ENCODE data around the gene NDFIP1. TPM values are rescaled to one million over a fixed set of nuclear protein-coding genes. Genes with fewer than 3 reads are reported as not detected.

NDFIP1 gene
- total RNA-seq, 2 experiments from 2014 or later: 18.7 to 33.1 TPM

- intact Hi-C loops (cut with micrococcal nuclease; ENCODE audit: unreplicated experiment): no loop called here
- Histone ChIP-seq H3K4me2 (ENCODE audit: low read length) (no peak overlapping the region), H2AFZ (ENCODE audit: low read length) (no peak overlapping the region), H3K9me2 (ENCODE audit: insufficient read depth, low read length) (no peaks in the 10 kb centered on the region), H3K4me3 (ENCODE audit: low read depth, low read length, poor library complexity, severe bottlenecking) (no peak overlapping the region), H4K20me1 (ENCODE audit: insufficient read depth, low read length) (no peaks in the 10 kb centered on the region), H3K79me2 (ENCODE audit: insufficient read depth, low read depth, low read length) (no peaks in the 10 kb centered on the region), H3K4me1 (ENCODE audit: insufficient read depth, low read length, poor library complexity, severe bottlenecking) (no peaks in the 10 kb centered on the region), H3K36me3 (ENCODE audit: insufficient read depth, low read length) (no peaks in the 10 kb centered on the region), H3K9me3 (ENCODE audit: low read length) (no peaks in the 10 kb centered on the region), H3K27ac (ENCODE audit: low read depth, low read length, poor library complexity, severe bottlenecking) (no peak overlapping the region)
- no peak for TF ChIP-seq EZH2phosphoT487 (IDR thresholded peaks at IDR 0.05; ENCODE audit: borderline replicate concordance, low read depth, low read length)
- TF ChIP-seq, protein P1, sequence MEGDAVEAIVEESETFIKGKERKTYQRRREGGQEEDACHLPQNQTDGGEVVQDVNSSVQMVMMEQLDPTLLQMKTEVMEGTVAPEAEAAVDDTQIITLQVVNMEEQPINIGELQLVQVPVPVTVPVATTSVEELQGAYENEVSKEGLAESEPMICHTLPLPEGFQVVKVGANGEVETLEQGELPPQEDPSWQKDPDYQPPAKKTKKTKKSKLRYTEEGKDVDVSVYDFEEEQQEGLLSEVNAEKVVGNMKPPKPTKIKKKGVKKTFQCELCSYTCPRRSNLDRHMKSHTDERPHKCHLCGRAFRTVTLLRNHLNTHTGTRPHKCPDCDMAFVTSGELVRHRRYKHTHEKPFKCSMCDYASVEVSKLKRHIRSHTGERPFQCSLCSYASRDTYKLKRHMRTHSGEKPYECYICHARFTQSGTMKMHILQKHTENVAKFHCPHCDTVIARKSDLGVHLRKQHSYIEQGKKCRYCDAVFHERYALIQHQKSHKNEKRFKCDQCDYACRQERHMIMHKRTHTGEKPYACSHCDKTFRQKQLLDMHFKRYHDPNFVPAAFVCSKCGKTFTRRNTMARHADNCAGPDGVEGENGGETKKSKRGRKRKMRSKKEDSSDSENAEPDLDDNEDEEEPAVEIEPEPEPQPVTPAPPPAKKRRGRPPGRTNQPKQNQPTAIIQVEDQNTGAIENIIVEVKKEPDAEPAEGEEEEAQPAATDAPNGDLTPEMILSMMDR (conservative IDR thresholded peaks at IDR 0.05; ENCODE audit: low read length): no peak
- no peak for DNase-seq (ENCODE audit: low spot score)
- ChIA-PET CTCF (ENCODE audit: unreplicated experiment) (no interaction called here), POLR2A (interaction anchor here (0.6 kb wide), 1 partner anchor 42 kb away, joined by 4 read pairs; no protein-coding TSS in a partner anchor)
- BruUV-seq (replicated peaks): no TSS peak
Measured at GRCh38 chr5:142069606-142070399, 38.8 kb upstream of the NDFIP1 start.

DNA sequence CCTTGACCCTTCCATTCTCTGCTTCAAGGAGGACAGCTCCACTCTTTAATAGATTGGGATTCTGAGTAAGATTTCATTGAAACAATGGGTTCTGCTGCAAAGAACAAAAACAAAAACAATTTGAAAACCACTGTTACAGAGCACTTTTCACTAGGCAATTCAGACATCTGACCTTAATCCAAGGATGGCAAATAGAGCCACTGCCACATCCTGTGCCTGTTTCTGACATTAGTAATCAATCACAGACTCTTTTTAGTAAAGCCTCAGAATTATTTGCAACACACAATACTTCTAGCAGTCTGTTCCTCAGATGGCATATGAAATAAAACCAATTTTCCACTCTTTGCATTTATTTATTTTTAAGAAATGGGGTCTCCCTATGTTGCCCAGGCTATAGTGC, 37.8 kb upstream of the NDFIP1 start:
- BruUV-seq (replicated peaks): no TSS peak
- no peak for TF ChIP-seq EZH2phosphoT487 (IDR thresholded peaks at IDR 0.05; ENCODE audit: borderline replicate concordance, low read depth, low read length)
- TF ChIP-seq, protein P1 (conservative IDR thresholded peaks at IDR 0.05; ENCODE audit: low read length): no peak
- Histone ChIP-seq H3K27ac (ENCODE audit: low read depth, low read length, poor library complexity, severe bottlenecking) (no peak overlapping the region), H4K20me1 (ENCODE audit: insufficient read depth, low read length) (no peaks in the 10 kb centered on the region), H3K4me1 (ENCODE audit: insufficient read depth, low read length, poor library complexity, severe bottlenecking) (no peaks in the 10 kb centered on the region), H3K9me3 (ENCODE audit: low read length) (no peaks in the 10 kb centered on the region), H2AFZ (ENCODE audit: low read length) (no peak overlapping the region), H3K4me3 (ENCODE audit: low read depth, low read length, poor library complexity, severe bottlenecking) (no peak overlapping the region), H3K36me3 (ENCODE audit: insufficient read depth, low read length) (no peaks in the 10 kb centered on the region), H3K79me2 (ENCODE audit: insufficient read depth, low read depth, low read length) (no peaks in the 10 kb centered on the region), H3K9me2 (ENCODE audit: insufficient read depth, low read length) (no peaks in the 10 kb centered on the region), H3K4me2 (ENCODE audit: low read length) (no peak overlapping the region)
- POLR2A ChIA-PET: interaction anchor here (0.6 kb wide), 1 partner anchor 276 kb away, joined by 5 read pairs; no protein-coding TSS in a partner anchor
- intact Hi-C loops (cut with micrococcal nuclease; ENCODE audit: unreplicated experiment): no loop called here
- no peak for DNase-seq (ENCODE audit: low spot score)
- CTCF ChIA-PET (ENCODE audit: unreplicated experiment): no interaction called here

GRCh38 chr5:142072488-142072887, 36.1 kb upstream of the NDFIP1 start:
- TF ChIP-seq, protein P1 (conservative IDR thresholded peaks at IDR 0.05; ENCODE audit: low read length): no peak
- no peak for TF ChIP-seq EZH2phosphoT487 (IDR thresholded peaks at IDR 0.05; ENCODE audit: borderline replicate concordance, low read depth, low read length)
- Histone ChIP-seq H3K4me1 (ENCODE audit: insufficient read depth, low read length, poor library complexity, severe bottlenecking) (no peaks in the 10 kb centered on the region), H2AFZ (ENCODE audit: low read length) (no peak overlapping the region), H3K79me2 (ENCODE audit: insufficient read depth, low read depth, low read length) (no peaks in the 10 kb centered on the region), H3K27ac (ENCODE audit: low read depth, low read length, poor library complexity, severe bottlenecking) (no peak overlapping the region), H3K36me3 (ENCODE audit: insufficient read depth, low read length) (no peaks in the 10 kb centered on the region), H3K9me2 (ENCODE audit: insufficient read depth, low read length) (no peaks in the 10 kb centered on the region), H3K4me3 (ENCODE audit: low read depth, low read length, poor library complexity, severe bottlenecking) (no peak overlapping the region), H3K4me2 (ENCODE audit: low read length) (no peak overlapping the region), H4K20me1 (ENCODE audit: insufficient read depth, low read length) (no peaks in the 10 kb centered on the region), H3K9me3 (ENCODE audit: low read length) (no peaks in the 10 kb centered on the region)
- no TSS peak for BruUV-seq (replicated peaks)
- POLR2A ChIA-PET: interaction anchor here (0.6 to 0.9 kb wide), 2 partner anchors 20 to 22 kb away, joined by 3 to 4 read pairs; no protein-coding TSS in a partner anchor
- DNase-seq (ENCODE audit: low spot score): no peak
- CTCF ChIA-PET (ENCODE audit: unreplicated experiment): no interaction called here
- intact Hi-C loops (cut with micrococcal nuclease; ENCODE audit: unreplicated experiment): no loop called here
